ENCODE measurements around the gene AFAP1. TPM values are rescaled to one million over a fixed set of nuclear protein-coding genes. Genes with fewer than 3 reads are reported as not detected.

AFAP1 gene
- total RNA-seq, 4 donors from 2014 or later = 8.2 to 22.3 (median 15.2) TPM

DNA sequence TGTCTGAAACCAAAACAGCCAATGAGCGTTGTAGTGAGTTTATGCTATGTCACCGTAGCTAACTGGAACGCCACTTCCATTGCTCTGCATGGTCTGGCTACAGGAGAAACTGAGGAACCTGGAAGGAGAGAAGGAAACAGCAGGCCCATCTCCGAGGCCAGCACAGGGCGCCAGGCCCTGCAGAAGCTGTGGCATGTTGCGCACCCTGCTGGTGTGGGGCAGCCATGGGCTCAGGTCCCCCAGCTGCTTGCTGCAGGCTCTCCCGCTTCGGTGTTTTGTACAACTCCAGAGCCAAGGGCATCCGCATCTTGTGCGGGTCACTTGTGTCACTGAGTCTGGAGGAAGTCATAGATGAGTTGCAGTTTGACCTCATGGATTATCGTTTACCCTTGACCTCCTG lies 89.2 kb downstream of the AFAP1 start:
- DNase-seq (ENCODE audit: low spot score in 2 of 2) = peak in 1 of 2 donors; percentile 75
- intact Hi-C loops (cut with DNase I; ENCODE audit: low total_unique reads) = no loop called here
- 90% methylated on average over 11 of the region's 11 CpGs for WGBS, 2 donors
- no peak overlapping the region for H3K4me3 ChIP-seq (ENCODE audit: low read depth, poor library complexity, severe bottlenecking)
- TF ChIP-seq POLR2A (IDR thresholded peaks at IDR 0.05) = no peak
- TF ChIP-seq, protein P1, sequence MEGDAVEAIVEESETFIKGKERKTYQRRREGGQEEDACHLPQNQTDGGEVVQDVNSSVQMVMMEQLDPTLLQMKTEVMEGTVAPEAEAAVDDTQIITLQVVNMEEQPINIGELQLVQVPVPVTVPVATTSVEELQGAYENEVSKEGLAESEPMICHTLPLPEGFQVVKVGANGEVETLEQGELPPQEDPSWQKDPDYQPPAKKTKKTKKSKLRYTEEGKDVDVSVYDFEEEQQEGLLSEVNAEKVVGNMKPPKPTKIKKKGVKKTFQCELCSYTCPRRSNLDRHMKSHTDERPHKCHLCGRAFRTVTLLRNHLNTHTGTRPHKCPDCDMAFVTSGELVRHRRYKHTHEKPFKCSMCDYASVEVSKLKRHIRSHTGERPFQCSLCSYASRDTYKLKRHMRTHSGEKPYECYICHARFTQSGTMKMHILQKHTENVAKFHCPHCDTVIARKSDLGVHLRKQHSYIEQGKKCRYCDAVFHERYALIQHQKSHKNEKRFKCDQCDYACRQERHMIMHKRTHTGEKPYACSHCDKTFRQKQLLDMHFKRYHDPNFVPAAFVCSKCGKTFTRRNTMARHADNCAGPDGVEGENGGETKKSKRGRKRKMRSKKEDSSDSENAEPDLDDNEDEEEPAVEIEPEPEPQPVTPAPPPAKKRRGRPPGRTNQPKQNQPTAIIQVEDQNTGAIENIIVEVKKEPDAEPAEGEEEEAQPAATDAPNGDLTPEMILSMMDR (IDR thresholded peaks at IDR 0.05) = no peak

DNA sequence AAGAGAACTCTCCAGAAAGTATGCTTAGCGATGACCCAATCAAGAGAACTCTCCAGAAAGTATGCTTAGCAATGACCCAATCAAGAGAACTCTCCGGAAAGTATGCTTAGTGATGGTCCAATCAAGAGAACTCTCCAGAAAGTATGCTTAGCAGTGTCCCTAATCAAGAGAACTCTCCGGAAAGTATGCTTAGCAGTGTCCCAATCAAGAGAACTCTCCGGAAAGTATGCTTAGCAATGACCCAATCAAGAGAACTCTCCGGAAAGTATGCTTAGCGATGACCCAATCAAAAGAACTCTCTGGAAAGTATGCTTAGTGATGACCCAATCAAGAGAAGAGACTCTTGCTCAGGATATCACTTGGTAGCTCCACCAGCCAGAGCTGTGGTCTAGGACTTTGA lies 92.5 kb downstream of the AFAP1 start:
- DNase-seq (ENCODE audit: low spot score in 2 of 2) = no peak
- intact Hi-C loops (cut with DNase I; ENCODE audit: low total_unique reads) = no loop called here
- no peak for TF ChIP-seq POLR2A (IDR thresholded peaks at IDR 0.05)
- TF ChIP-seq, protein P1 (IDR thresholded peaks at IDR 0.05) = no peak
- WGBS, 2 donors = 93 to 97% methylated on average over 6 of the region's 6 CpGs
- no peak overlapping the region for H3K4me3 ChIP-seq (ENCODE audit: low read depth, poor library complexity, severe bottlenecking)

DNA sequence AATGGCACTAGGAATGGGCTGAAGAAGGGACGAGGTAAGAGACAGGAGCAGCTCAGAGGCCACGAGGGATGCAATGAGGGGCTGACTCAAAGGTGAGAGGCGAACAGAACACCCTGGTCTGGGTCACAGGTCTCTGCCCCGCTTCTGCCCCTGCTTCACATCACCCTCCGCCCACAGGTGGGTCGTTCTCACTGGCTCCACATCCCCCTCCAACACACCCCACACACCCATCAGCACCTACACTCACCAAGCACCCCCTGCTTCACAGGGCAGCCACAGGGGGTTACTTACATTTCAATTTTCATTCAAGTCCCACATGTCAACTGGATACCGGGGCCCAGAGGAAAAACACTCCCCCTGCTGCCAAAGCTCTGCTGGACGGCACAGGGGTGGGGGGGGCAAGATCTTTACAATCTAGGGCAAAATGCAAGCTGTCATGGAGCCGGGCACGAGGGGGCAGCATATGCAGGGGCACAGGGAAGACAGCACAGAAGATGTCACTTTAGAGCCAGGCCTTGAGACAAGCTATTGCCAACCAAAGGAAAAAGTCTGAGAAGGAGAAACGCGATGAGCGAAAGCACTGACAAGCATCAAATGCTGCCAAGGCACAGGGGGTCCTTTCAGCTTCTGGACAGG lies 94.0 kb downstream of the AFAP1 start:
- WGBS, 2 donors = 82 to 86% methylated on average over 13 of the region's 13 CpGs
- intact Hi-C loops (cut with DNase I; ENCODE audit: low total_unique reads) = no loop called here
- TF ChIP-seq, protein P1 (IDR thresholded peaks at IDR 0.05) = no peak
- no peak for TF ChIP-seq POLR2A (IDR thresholded peaks at IDR 0.05)
- H3K4me3 ChIP-seq (ENCODE audit: low read depth, poor library complexity, severe bottlenecking) = no peak overlapping the region
- DNase-seq (ENCODE audit: low spot score in 2 of 2) = no peak

DNA sequence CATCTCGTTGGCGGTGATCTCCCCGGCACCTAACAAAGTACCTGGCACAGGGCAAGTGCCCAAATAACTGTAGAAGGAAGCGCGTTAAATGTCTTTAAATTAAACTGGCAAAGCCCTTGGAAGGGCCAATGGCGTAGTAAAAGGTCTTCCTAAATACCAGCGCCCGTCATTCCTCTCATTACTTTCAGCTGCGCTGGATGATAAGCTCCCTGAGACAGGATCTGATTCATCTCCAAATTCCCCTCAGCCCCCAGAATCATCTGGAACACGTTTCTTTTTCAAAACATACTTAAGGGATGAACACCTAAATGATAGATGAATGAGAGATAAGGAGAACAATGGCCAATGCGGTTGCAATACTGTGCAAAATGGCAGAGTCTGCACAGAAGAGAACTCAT lies 95.1 kb downstream of the AFAP1 start:
- 74 to 79% methylated on average over 11 of the region's 11 CpGs for WGBS, 2 donors
- no peak for DNase-seq (ENCODE audit: low spot score in 2 of 2)
- TF ChIP-seq, protein P1 (IDR thresholded peaks at IDR 0.05) = no peak
- no peak for TF ChIP-seq POLR2A (IDR thresholded peaks at IDR 0.05)
- no peak overlapping the region for H3K4me3 ChIP-seq (ENCODE audit: low read depth, poor library complexity, severe bottlenecking)
- intact Hi-C loops (cut with DNase I; ENCODE audit: low total_unique reads) = no loop called here

DNA sequence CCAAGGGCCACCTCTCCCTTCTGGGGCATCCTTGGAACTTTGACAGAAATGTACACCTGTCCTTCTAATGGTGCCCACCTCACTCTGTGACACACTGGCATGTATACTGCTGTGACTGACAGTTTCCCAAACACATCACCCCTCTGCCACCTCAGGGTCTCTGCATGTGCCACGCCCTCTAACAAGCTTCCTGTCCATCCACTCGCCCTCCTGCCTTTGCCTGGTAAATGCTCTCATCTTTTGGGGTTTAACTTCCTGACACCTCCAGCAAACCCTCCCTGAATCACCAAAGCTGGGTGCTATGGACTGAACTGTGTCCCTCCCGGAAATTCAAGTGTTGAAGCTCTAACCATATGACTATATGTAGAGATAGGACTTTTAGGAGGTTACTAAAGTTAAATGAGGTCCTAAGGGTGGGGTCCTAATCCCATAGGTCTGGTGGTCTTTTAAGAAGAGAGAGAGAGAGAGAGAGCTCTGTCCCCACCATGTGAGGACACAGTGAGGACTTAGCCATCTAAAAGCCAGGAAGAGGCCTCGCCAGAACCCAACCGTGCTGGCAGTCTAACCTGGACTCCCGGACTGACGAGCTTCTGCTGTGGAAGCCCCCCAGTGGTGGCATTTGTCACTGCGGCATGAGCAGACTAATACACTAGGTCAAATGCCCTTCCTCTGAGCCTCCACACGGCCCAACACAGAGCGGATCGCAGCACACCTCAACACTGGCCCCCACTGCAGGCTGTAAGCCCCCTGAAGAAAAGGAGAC lies 95.6 kb downstream of the AFAP1 start:
- H3K4me3 ChIP-seq (ENCODE audit: low read depth, poor library complexity, severe bottlenecking) = no peak overlapping the region
- intact Hi-C loops (cut with DNase I; ENCODE audit: low total_unique reads) = no loop called here
- 63 to 64% methylated on average over 10 to 11 of the region's 11 CpGs for WGBS, 2 donors
- DNase-seq (ENCODE audit: low spot score in 2 of 2) = peak; percentile 67 to 91
- TF ChIP-seq POLR2A (IDR thresholded peaks at IDR 0.05) = no peak
- TF ChIP-seq, protein P1 (IDR thresholded peaks at IDR 0.05) = no peak

All from lower leg skin (tissue), 4 donors.